OCI-LY3 (cell line): ENCODE data around the gene C6orf163.

Source experiments
- CTCF ChIP-seq: fragments of 200-600, 300-600 bp; sonication (generic); IDR thresholded peaks from 2 replicates; pipeline ENCODE4 v1.5.1; 2014; ENCODE audit warnings: antibody characterized with exemption, low read length, low read depth
- EZH2phosphoT487 ChIP-seq: fragments of 200-600 bp; shearing (Covaris generic); IDR thresholded peaks from 2 replicates; pipeline ENCODE4 v1.6.1; 2018; ENCODE audit warnings: antibody characterized with exemption, mixed run types, low read depth

DNA sequence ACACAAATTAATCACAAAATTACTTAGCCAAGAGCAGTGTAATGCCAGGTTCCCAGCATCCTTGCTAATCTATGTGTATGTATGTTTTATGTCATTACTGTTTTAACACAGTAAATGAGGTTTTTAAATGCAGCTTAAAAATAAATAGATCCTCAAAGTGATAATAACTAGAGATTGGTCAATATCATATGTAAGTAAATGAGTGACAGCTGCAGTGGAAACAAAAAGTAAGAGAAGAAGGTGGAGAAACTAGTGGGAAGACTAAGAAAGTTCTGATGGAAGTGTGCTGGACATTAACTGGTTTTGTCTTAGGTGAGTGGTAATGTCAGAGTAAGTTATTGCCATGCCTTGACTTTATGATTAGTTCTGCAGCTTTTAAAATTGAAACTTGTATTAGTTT, 13.7 kb upstream of the C6orf163 start:
- TF ChIP-seq CTCF (no peak), EZH2phosphoT487 (no peak)
